HepG2 (cell line): ENCODE results near the gene FMNL2. TPM values are rescaled to one million over a fixed set of nuclear protein-coding genes. Genes with fewer than 3 reads are reported as not detected.

Source experiments
- ATAC-seq: fragments of 200-7000 bp; cut with Tn5 transposase; 3 replicates; pipeline ENCODE4 v1.9.1; 2020; ENCODE audit warnings: mild to moderate bottlenecking, moderate library complexity
- BruUV-seq: library from RNA; stranded (reverse); fragments of 400-500 nt; replicated peaks from 2 replicates; lab custom pipeline; 2021; lab: Mats Ljungman, UMichigan
- CTCF ChIA-PET: fragments of 300-600 bp; formaldehyde crosslinking; extraction: SDS; loops from one replicate; lab custom pipeline; 2021; ENCODE audit warnings: low total read pairs, inconsistent platforms, low intra/inter-chr PET ratio; lab: Yijun Ruan, JAX
- POLR2A ChIA-PET: fragments of 350-600 bp; sonication (Branson Sonifier 250); formaldehyde crosslinking; loops from one replicate; lab custom pipeline; 2020; ENCODE audit warnings: antibody characterized with exemption, inconsistent platforms; lab: Yijun Ruan, JAX
- DNase-seq: peaks from one replicate; pipeline ENCODE4 v3.0.0-alpha.2; 2015; ENCODE audit warnings: low spot score
- FAIRE-seq: peaks from 3 replicates; lab custom pipeline; 2011; peaks lifted over from hg19 to GRCh38; lab: Jason Lieb, UNC
- H2AFZ ChIP-seq: one replicate; pipeline ENCODE4 v1.6.1; 2011; ENCODE audit warnings: low read length, inconsistent platforms
- H3K27ac ChIP-seq: fragments of 300-600 bp; 3 replicates; pipeline ENCODE4 v1.8.0; 2011; ENCODE audit warnings: mixed run types, mild to moderate bottlenecking, mixed read lengths, low read length, inconsistent platforms; ENCODE audit not compliant: insufficient read depth; ENCODE audit errors: extremely low read length
- H3K27me3 ChIP-seq, 2 experiments: fragments of 200-600 bp in 1 of 2; 2 replicates in 1 of 2; 3 replicates in 1 of 2; pipeline versions ENCODE4 v1.6.0 to v1.8.0; 2011; ENCODE audit warnings: low read length in 2 of 2, mild to moderate bottlenecking in 2 of 2, moderate library complexity in 2 of 2, inconsistent platforms in 1 of 2; ENCODE audit not compliant: insufficient read depth in 2 of 2, control insufficient read depth in 1 of 2
- H3K36me3 ChIP-seq, 2 experiments: fragments of 200-600 bp in 1 of 2; replicated peaks in 1 of 2; 2 replicates in 1 of 2; 3 replicates in 1 of 2; pipeline versions ENCODE4 v1.5.1 to v1.8.0; 2011; ENCODE audit warnings: low read length in 2 of 2, inconsistent platforms in 1 of 2; ENCODE audit not compliant: insufficient read depth in 2 of 2, control insufficient read depth in 1 of 2
- H3K4me1 ChIP-seq: 2 replicates; pipeline ENCODE4 v1.5.1; 2012; ENCODE audit warnings: low read length, inconsistent platforms; ENCODE audit not compliant: insufficient read depth
- H3K4me2 ChIP-seq: 2 replicates; pipeline ENCODE4 v1.6.0; 2011; ENCODE audit warnings: low read depth, low read length, inconsistent platforms
- H3K4me3 ChIP-seq, 3 experiments: fragments of 200-600 bp in 1 of 3; sonication (generic), shearing (Covaris generic) in 1 of 3; replicated peaks in 1 of 3; 2 replicates each; pipeline ENCODE4 v1.5.1; 2011 to 2016; ENCODE audit warnings: low read length in 3 of 3, inconsistent platforms in 2 of 3, low read depth in 2 of 3, mild to moderate bottlenecking in 2 of 3, control low read depth in 1 of 3, mixed read lengths in 1 of 3; ENCODE audit not compliant: insufficient read depth in 1 of 3
- H3K79me2 ChIP-seq: one replicate; pipeline ENCODE4 v1.6.1; 2011; ENCODE audit warnings: low read length, inconsistent platforms; ENCODE audit not compliant: insufficient read depth
- H3K9ac ChIP-seq: 2 replicates; pipeline ENCODE4 v1.6.0; 2011; ENCODE audit warnings: mild to moderate bottlenecking, low read depth, low read length, inconsistent platforms; ENCODE audit not compliant: insufficient read depth
- H3K9me3 ChIP-seq: 2 replicates; pipeline ENCODE4 v1.5.1; 2012; ENCODE audit warnings: mild to moderate bottlenecking, low read length
- H4K20me1 ChIP-seq: 2 replicates; pipeline ENCODE4 v1.6.0; 2011; ENCODE audit warnings: inconsistent platforms, mild to moderate bottlenecking, low read length, moderate library complexity; ENCODE audit not compliant: insufficient read depth
- AHR ChIP-seq: IDR thresholded peaks from 2 replicates; pipeline ENCODE4 v1.6.1; 2018; ENCODE audit warnings: missing genetic modification reagents, missing compliant biosample characterization
- ATF1 ChIP-seq: IDR thresholded peaks from 2 replicates; pipeline ENCODE4 v1.6.1; 2016; ENCODE audit warnings: mild to moderate bottlenecking, control low read depth
- E2F2 ChIP-seq: sonication (generic); formaldehyde crosslinking; IDR thresholded peaks from 2 replicates; pipeline ENCODE4 v1.4.0; 2020; ENCODE audit warnings: missing genetic modification reagents, borderline replicate concordance
- FIP1L1 ChIP-seq: fragments of 200-400 bp; formaldehyde crosslinking; IDR thresholded peaks from 2 replicates; pipeline ENCODE4 v1.6.1; 2018; ENCODE audit warnings: low read depth, mild to moderate bottlenecking, low read length, moderate library complexity, borderline replicate concordance; ENCODE audit not compliant: insufficient read depth
- KLF15 ChIP-seq: sonication (generic); formaldehyde crosslinking; IDR thresholded peaks from 2 replicates; pipeline ENCODE4 v1.8.1; 2023; ENCODE audit warnings: borderline replicate concordance, mild to moderate bottlenecking, inconsistent platforms, missing genetic modification reagents, mixed read lengths
- MIER3 ChIP-seq: IDR thresholded peaks from 2 replicates; pipeline ENCODE4 v1.6.1; 2016; ENCODE audit warnings: missing compliant biosample characterization, borderline replicate concordance
- NR0B2 ChIP-seq: sonication (generic); formaldehyde crosslinking; IDR thresholded peaks from 2 replicates; pipeline ENCODE4 v1.4.0; 2020; ENCODE audit warnings: mild to moderate bottlenecking, missing genetic modification reagents
- RBM22 ChIP-seq: fragments of 200-400 bp; formaldehyde crosslinking; optimal IDR thresholded peaks from 2 replicates; pipeline ENCODE3; 2017; ENCODE audit warnings: mild to moderate bottlenecking, low read length, moderate library complexity
- SMARCE1 ChIP-seq: fragments of 450-650 bp; IDR thresholded peaks from 2 replicates; pipeline ENCODE4 v1.6.1; 2017; ENCODE audit warnings: borderline replicate concordance
- ZBTB4 ChIP-seq: sonication (generic); formaldehyde crosslinking; IDR thresholded peaks from 2 replicates; pipeline ENCODE4 v1.4.0; 2020; ENCODE audit warnings: missing genetic modification reagents, mild to moderate bottlenecking, borderline replicate concordance
- WGBS: methylation state at CpG from one replicate; pipeline ENCODE4 v1.1.6; 2017; ENCODE audit warnings: low lambda C conversion rate; 5-methylcytosine and 5-hydroxymethylcytosine counted together
- in situ Hi-C: cut with HindIII; loops from 2 replicates; pipeline ENCODE4 v1.10.0; 2017; ENCODE audit warnings: low pct_unique_long_range_greater_than_20kb; ENCODE audit not compliant: extremely low pct_ligation_motif_present
- intact Hi-C: fragments of 100-400 bp; cut with micrococcal nuclease; formaldehyde crosslinking; loops from one replicate; pipeline ENCODE4 v1.10.0; 2022; ENCODE audit not compliant: unreplicated experiment
- polyA plus RNA-seq, 8 experiments: library from polyadenylated mRNA; depleted of rRNA in 3 of 8; stranded (reverse) in 7 of 8; unstranded in 1 of 8; fragments of >200 nt; fragmentation: Illumina TruSeq in 4 of 8; extraction: Trizol in 4 of 8; gene quantifications; 2 replicates each; pipeline versions ENCODE4 v1.2.1 to v1.2.3, GENCODE V29; 2011 to 2016; ENCODE audit warnings: low read depth in 4 of 8, missing spikeins in 1 of 8, mixed read lengths in 1 of 8; ENCODE audit not compliant: insufficient read depth in 1 of 8
- total RNA-seq, 5 experiments: library from RNA; depleted of rRNA; stranded (reverse); fragments of >200 nt; fragmentation: Illumina TruSeq; extraction: Trizol; gene quantifications; 2 replicates each; pipeline ENCODE4 v1.2.3, GENCODE V29; 2016; ENCODE audit warnings: low read depth in 1 of 5

The FMNL2 gene
- total and polyA plus RNA-seq, 2 of the 13 experiments (the other 11 are each of a cell fraction or from before 2014, with no cell fraction given), result 66.5 to 67.7 TPM

- H3K27ac ChIP-seq, result no peak overlapping the region
- H3K79me2 ChIP-seq, result peaks cover 98% of the 10 kb centered on the region
- CTCF ChIA-PET, result no interaction called here
- POLR2A ChIA-PET, result no interaction called here
- TF ChIP-seq ZBTB4 (CRISPR knock-in tag), result no peak
- TF ChIP-seq ATF1 (CRISPR knock-in tag), result no peak
- TF ChIP-seq MIER3 (CRISPR knock-in tag), result no peak
- TF ChIP-seq FIP1L1, result no peak
- TF ChIP-seq E2F2, result no peak
- no peak for TF ChIP-seq KLF15
- no peak for TF ChIP-seq AHR (CRISPR knock-in tag)
- no peak for TF ChIP-seq NR0B2 (CRISPR knock-in tag)
- TF ChIP-seq RBM22, result no peak
- TF ChIP-seq SMARCE1, result no peak
- TF ChIP-seq, all 625 proteins: peak for 0
- H3K27me3 ChIP-seq, result no peaks in the 10 kb centered on the region
- H3K4me2 ChIP-seq, result no peak overlapping the region
- FAIRE-seq (no peak), ATAC-seq (no peak), DNase-seq (no peak)
- 100% methylated on average over 1 of the region's 1 CpG for WGBS
- no peaks in the 10 kb centered on the region for H3K9me3 ChIP-seq
- peaks cover 65% of the 10 kb centered on the region for H4K20me1 ChIP-seq
- H2AFZ ChIP-seq, result no peak overlapping the region
- in situ Hi-C loops (no loop called here), intact Hi-C loops (no loop called here)
- peaks cover 0 to 2% of the 10 kb centered on the region in 2 experiments; a peak in 2 of 5 replicates for H3K36me3 ChIP-seq
- H3K4me3 ChIP-seq, result no peak overlapping the region
- H3K9ac ChIP-seq, result no peak overlapping the region
- BruUV-seq, result no TSS peak
- peaks cover 64% of the 10 kb centered on the region for H3K4me1 ChIP-seq
These were observed 40.2 kb downstream of the FMNL2 start for GRCh38 chr2:152375174-152375573.
